A673 (cell line): ENCODE results near the gene MFSD6. TPM values are rescaled to one million over a fixed set of nuclear protein-coding genes. Genes with fewer than 3 reads are reported as not detected.

Experiments
- BruUV-seq: library from RNA; stranded (reverse); fragments of 400-500 nt; replicated peaks from 2 replicates; lab custom pipeline; 2021; lab: Mats Ljungman, UMichigan
- CTCF ChIA-PET: fragments of 300-600 bp; sonication (Branson Sonifier 250); formaldehyde crosslinking; loops from one replicate; lab custom pipeline; 2022; ENCODE audit warnings: antibody characterized with exemption; lab: Charles Lee
- POLR2A ChIA-PET: fragments of 300-600 bp; sonication (Branson Sonifier 250); formaldehyde crosslinking; loops from one replicate; lab custom pipeline; 2022; ENCODE audit warnings: antibody characterized with exemption; ENCODE audit not compliant: low non-redundant PET; lab: Charles Lee
- DNase-seq: peaks from one replicate; pipeline ENCODE4 v3.0.0-alpha.2; 2015; ENCODE audit warnings: low spot score
- H3K27ac ChIP-seq: fragments of 200-600 bp; sonication (generic); 2 replicates; pipeline ENCODE4 v1.5.1; 2016; ENCODE audit warnings: mixed run types, low read depth, mild to moderate bottlenecking, mixed read lengths, antibody characterized with exemption, low read length; ENCODE audit not compliant: poor library complexity, severe bottlenecking
- H3K27me3 ChIP-seq: fragments of 200-600 bp; sonication (generic); replicated peaks from 2 replicates; pipeline ENCODE4 v1.6.1; 2017; ENCODE audit warnings: mixed run types, low read depth, mild to moderate bottlenecking, mixed read lengths, antibody characterized with exemption, low read length; ENCODE audit not compliant: insufficient read depth, poor library complexity
- H3K36me3 ChIP-seq: fragments of 200-600 bp; sonication (generic); 2 replicates; pipeline ENCODE4 v1.6.1; 2016; ENCODE audit warnings: mixed run types, mild to moderate bottlenecking, mixed read lengths, antibody characterized with exemption, low read length; ENCODE audit not compliant: insufficient read depth, poor library complexity, severe bottlenecking
- H3K4me1 ChIP-seq: fragments of 200-600 bp; sonication (generic); 2 replicates; pipeline ENCODE4 v1.6.1; 2017; ENCODE audit warnings: mixed run types, mild to moderate bottlenecking, mixed read lengths, antibody characterized with exemption, low read length; ENCODE audit not compliant: insufficient read depth, poor library complexity, severe bottlenecking
- H3K4me3 ChIP-seq: fragments of 200-600 bp; sonication (generic); 2 replicates; pipeline ENCODE4 v1.5.1; 2016; ENCODE audit warnings: low read depth, mixed run types, mild to moderate bottlenecking, mixed read lengths, low read length; ENCODE audit not compliant: poor library complexity, severe bottlenecking
- H3K9me3 ChIP-seq: fragments of 200-600 bp; sonication (generic); 2 replicates; pipeline ENCODE4 v1.6.1; 2016; ENCODE audit warnings: mixed run types, low read depth, mild to moderate bottlenecking, mixed read lengths, antibody characterized with exemption, low read length; ENCODE audit not compliant: poor library complexity, severe bottlenecking
- EZH2 ChIP-seq: fragments of 200-600 bp; sonication (generic); IDR thresholded peaks from 2 replicates; pipeline ENCODE4 v1.6.1; 2017; ENCODE audit warnings: borderline replicate concordance, low read depth, mild to moderate bottlenecking, mixed read lengths, antibody characterized with exemption, low read length; ENCODE audit not compliant: poor library complexity, severe bottlenecking
- intact Hi-C: fragments of 100-400 bp; cut with micrococcal nuclease; formaldehyde crosslinking; loops from one replicate; pipeline ENCODE4 v1.10.0; 2022; ENCODE audit not compliant: unreplicated experiment
- total RNA-seq: library from RNA; stranded (reverse); gene quantifications from 2 replicates; pipeline ENCODE4 v1.2.3, GENCODE V29; 2021
- TF ChIP-seq, protein P1 (sequence below): fragments of 300-800, 200-600 bp; sonication (generic); conservative IDR thresholded peaks from 2 replicates; pipeline ENCODE4 v1.5.1; 2017; ENCODE audit warnings: low read depth, mild to moderate bottlenecking, antibody characterized with exemption, low read length, moderate library complexity, mixed read lengths

MFSD6 gene
- total RNA-seq, 1 experiment from 2014 or later, result 8.4 TPM

DNA sequence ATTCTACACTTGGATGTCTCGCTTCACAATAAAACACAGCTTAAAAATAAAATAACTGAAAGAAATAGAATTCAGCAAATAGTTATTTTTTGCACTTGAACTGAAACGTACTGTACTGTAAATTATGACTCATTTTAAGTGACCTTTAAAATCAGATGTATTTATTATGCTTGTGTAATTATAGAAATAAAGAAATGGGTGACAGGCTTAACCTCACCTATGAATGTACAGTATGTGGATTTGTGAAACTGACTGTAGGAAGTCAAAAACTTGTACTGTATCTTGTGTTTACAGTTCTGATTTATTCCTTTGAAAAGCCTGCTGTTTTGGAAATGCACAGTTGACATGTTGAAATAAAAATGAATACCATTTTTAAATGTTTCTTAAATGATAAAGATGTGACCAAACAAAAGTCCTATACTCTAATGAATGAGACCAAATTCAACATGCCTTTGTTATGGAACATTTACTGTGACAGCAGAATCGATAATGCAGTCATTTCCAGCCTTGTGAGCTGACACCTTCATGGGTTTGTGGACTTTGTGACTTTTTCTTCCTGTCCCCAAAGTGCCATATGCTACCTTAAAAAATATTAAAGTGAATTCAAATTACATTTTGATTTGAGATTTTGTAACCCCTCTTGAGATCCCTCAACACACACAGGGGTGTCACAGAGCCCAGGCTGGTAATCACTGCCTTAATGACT is 93.7 kb downstream of the MFSD6 start:
- Histone ChIP-seq H3K4me3 (no peak overlapping the region), H3K9me3 (no peaks in the 10 kb centered on the region), H3K27ac (no peak overlapping the region), H3K27me3 (no peaks in the 10 kb centered on the region), H3K4me1 (no peaks in the 10 kb centered on the region), H3K36me3 (no peaks in the 10 kb centered on the region)
- ChIA-PET POLR2A (no interaction called here), CTCF (no interaction called here)
- no TSS peak for BruUV-seq
- TF ChIP-seq, protein P1, sequence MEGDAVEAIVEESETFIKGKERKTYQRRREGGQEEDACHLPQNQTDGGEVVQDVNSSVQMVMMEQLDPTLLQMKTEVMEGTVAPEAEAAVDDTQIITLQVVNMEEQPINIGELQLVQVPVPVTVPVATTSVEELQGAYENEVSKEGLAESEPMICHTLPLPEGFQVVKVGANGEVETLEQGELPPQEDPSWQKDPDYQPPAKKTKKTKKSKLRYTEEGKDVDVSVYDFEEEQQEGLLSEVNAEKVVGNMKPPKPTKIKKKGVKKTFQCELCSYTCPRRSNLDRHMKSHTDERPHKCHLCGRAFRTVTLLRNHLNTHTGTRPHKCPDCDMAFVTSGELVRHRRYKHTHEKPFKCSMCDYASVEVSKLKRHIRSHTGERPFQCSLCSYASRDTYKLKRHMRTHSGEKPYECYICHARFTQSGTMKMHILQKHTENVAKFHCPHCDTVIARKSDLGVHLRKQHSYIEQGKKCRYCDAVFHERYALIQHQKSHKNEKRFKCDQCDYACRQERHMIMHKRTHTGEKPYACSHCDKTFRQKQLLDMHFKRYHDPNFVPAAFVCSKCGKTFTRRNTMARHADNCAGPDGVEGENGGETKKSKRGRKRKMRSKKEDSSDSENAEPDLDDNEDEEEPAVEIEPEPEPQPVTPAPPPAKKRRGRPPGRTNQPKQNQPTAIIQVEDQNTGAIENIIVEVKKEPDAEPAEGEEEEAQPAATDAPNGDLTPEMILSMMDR, result no peak
- no peak for TF ChIP-seq EZH2
- intact Hi-C loops, result no loop called here
- DNase-seq, result no peak

DNA sequence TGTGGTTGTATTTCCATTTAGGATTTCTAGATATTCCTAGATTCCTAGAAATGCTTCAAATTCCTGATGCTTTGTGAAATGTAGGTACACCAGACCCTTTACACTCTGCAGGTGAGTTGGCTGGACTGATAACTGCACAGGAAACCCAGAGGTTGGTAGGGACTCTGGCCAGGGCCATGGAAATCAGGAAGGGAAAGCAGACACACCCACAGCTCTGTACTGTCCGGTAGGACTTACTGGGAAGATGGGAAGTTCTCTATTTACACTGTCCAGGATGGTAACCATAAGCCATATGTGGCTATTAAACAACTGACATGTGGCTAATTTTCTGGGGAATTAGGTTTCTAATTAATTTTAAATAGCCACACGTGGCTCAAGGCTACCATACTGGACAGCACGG is 94.9 kb downstream of the MFSD6 start:
- no peaks in the 10 kb centered on the region for H3K36me3 ChIP-seq
- H3K4me1 ChIP-seq, result no peaks in the 10 kb centered on the region
- H3K9me3 ChIP-seq, result no peaks in the 10 kb centered on the region
- H3K27ac ChIP-seq, result no peak overlapping the region
- BruUV-seq, result no TSS peak
- no peak for DNase-seq
- H3K4me3 ChIP-seq, result no peak overlapping the region
- intact Hi-C loops, result no loop called here
- CTCF ChIA-PET, result no interaction called here
- TF ChIP-seq, protein P1, result no peak
- no peak for TF ChIP-seq EZH2
- H3K27me3 ChIP-seq, result no peaks in the 10 kb centered on the region
- POLR2A ChIA-PET, result no interaction called here

DNA sequence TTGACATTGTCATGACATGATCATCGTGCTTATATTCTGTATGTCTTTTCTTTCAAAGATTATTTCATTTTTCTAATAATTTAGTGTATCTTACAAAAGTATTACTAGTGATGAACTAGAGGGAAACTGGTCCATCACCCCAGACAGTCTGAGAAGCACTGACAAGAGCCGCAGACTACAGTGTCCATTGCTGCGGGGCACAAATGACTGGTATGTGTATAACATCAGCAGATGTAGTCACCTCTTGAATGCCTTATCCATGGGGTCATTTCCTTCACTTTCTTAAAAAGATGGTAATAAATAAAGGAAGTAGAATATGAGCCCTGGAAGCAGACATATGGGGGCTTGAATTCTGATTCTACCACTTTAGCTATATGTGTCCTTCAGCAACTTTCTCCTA is 96.8 kb downstream of the MFSD6 start:
- BruUV-seq, result no TSS peak
- no peak overlapping the region for H3K4me3 ChIP-seq
- ChIA-PET POLR2A (no interaction called here), CTCF (no interaction called here)
- H3K9me3 ChIP-seq, result no peaks in the 10 kb centered on the region
- TF ChIP-seq EZH2, result no peak
- TF ChIP-seq, protein P1, result no peak
- no peaks in the 10 kb centered on the region for H3K4me1 ChIP-seq
- DNase-seq, result no peak
- intact Hi-C loops, result no loop called here
- no peaks in the 10 kb centered on the region for H3K36me3 ChIP-seq
- H3K27ac ChIP-seq, result no peak overlapping the region
- H3K27me3 ChIP-seq, result no peaks in the 10 kb centered on the region
